K562 (cell line): Measurements from ENCODE around the gene XYLB. TPM values are rescaled to one million over a fixed set of nuclear protein-coding genes. Genes with fewer than 3 reads are reported as not detected.

ENCODE experiments used
- ARNT ChIP-seq, 2 experiments: fragments of 450-650 bp; IDR thresholded peaks; 2 replicates each; pipeline ENCODE4 v1.6.1; 2016; ENCODE audit warnings: mild to moderate bottlenecking in 1 of 2
- CTCF ChIP-seq, 3 experiments: IDR thresholded peaks in 2 of 3; conservative IDR thresholded peaks in 1 of 3; 2 replicates each; pipeline ENCODE4 v1.5.1; 2011 to 2012; ENCODE audit warnings: low read length in 3 of 3, mild to moderate bottlenecking in 3 of 3, control low read depth in 2 of 3, improper control_type of control experiment in 1 of 3, inconsistent platforms in 1 of 3, low read depth in 1 of 3, mixed read lengths in 1 of 3, moderate library complexity in 1 of 3; ENCODE audit not compliant: insufficient read depth in 2 of 3
- E4F1 ChIP-seq: fragments of 250-450 bp; sonication (Bioruptor Pico); IDR thresholded peaks from 2 replicates; pipeline ENCODE4 v1.5.0; 2021; ENCODE audit warnings: mild to moderate bottlenecking, borderline replicate concordance
- EHMT2 ChIP-seq: fragments of 450-650 bp; IDR thresholded peaks from 2 replicates; pipeline ENCODE4 v1.6.1; 2018; ENCODE audit warnings: antibody characterized with exemption
- GMEB1 ChIP-seq: fragments of 250-450 bp; sonication (Bioruptor Pico); IDR thresholded peaks from 2 replicates; pipeline ENCODE4 v1.4.0; 2020; ENCODE audit warnings: mild to moderate bottlenecking
- GTF2A2 ChIP-seq: IDR thresholded peaks from 2 replicates; pipeline ENCODE4 v1.6.1; 2016; ENCODE audit warnings: mild to moderate bottlenecking, missing genetic modification characterization, missing compliant biosample characterization
- MED1 ChIP-seq: sonication (generic); formaldehyde crosslinking; IDR thresholded peaks from 2 replicates; pipeline ENCODE4 v1.8.1; 2023; ENCODE audit warnings: missing genetic modification reagents, borderline replicate concordance
- NCOR1 ChIP-seq: fragments of 450-650 bp; IDR thresholded peaks from 2 replicates; pipeline ENCODE4 v1.6.1; 2016; ENCODE audit warnings: mild to moderate bottlenecking, moderate library complexity
- NKRF ChIP-seq: fragments of 450-650 bp; IDR thresholded peaks from 2 replicates; pipeline ENCODE4 v1.6.1; 2016; ENCODE audit warnings: borderline replicate concordance
- POLR2G ChIP-seq: fragments of 200-400 bp; formaldehyde crosslinking; IDR thresholded peaks from 2 replicates; pipeline ENCODE4 v1.6.1; 2017; ENCODE audit warnings: low read depth, mild to moderate bottlenecking, antibody characterized with exemption, low read length, moderate library complexity
- SMARCC2 ChIP-seq: fragments of 450-650 bp; IDR thresholded peaks from 2 replicates; pipeline ENCODE4 v1.6.1; 2017; ENCODE audit warnings: antibody characterized with exemption, moderate library complexity, mild to moderate bottlenecking, low read depth
- TAL1 ChIP-seq: fragments of 450-650 bp; IDR thresholded peaks from 2 replicates; pipeline ENCODE4 v1.6.1; 2016; ENCODE audit warnings: mild to moderate bottlenecking
- THRAP3 ChIP-seq: fragments of 450-650 bp; IDR thresholded peaks from 2 replicates; pipeline ENCODE4 v1.6.1; 2016; ENCODE audit warnings: mild to moderate bottlenecking, inconsistent platforms, borderline replicate concordance
- ZNF3 ChIP-seq: fragments of 250-450 bp; sonication (Bioruptor Pico); IDR thresholded peaks from 2 replicates; pipeline ENCODE4 v1.5.0; 2021; ENCODE audit warnings: mild to moderate bottlenecking, moderate library complexity
- ZNF717 ChIP-seq: fragments of 250-450 bp; sonication (Bioruptor Pico); IDR thresholded peaks from 2 replicates; pipeline ENCODE4 v1.5.0; 2021
- ZZZ3 ChIP-seq: fragments of 450-650 bp; IDR thresholded peaks from 2 replicates; pipeline ENCODE4 v1.6.1; 2016; ENCODE audit warnings: antibody characterized with exemption, mild to moderate bottlenecking, moderate library complexity
- polyA plus RNA-seq, 8 experiments: library from polyadenylated mRNA; depleted of rRNA in 4 of 8; stranded (reverse) in 5 of 8; unstranded in 3 of 8; fragments of >200 nt; fragmentation: Nextera tagmentation in 2 of 8; fragmentation: Illumina TruSeq in 1 of 8; extraction: Ambion mirVana in 2 of 8; extraction: Trizol in 1 of 8; gene quantifications; 2 replicates each; pipeline versions ENCODE4 v1.2.1 to v1.2.3, GENCODE V29; 2011 to 2014; ENCODE audit warnings: inconsistent platforms in 1 of 8, missing spikeins in 1 of 8
- total RNA-seq, 7 experiments: library from RNA; depleted of rRNA in 6 of 7; stranded (reverse); fragments of >200 nt in 6 of 7; fragmentation: Illumina TruSeq in 2 of 7; extraction: Trizol in 2 of 7; gene quantifications; 2 replicates each; pipeline versions ENCODE4 v1.2.1 to v1.2.3, GENCODE V29; 2011 to 2021; ENCODE audit warnings: low replicate concordance in 1 of 7
- TF ChIP-seq, protein P1 (sequence below): sonication (generic); formaldehyde crosslinking; IDR thresholded peaks from 2 replicates; pipeline ENCODE4 v1.9.0; 2022; ENCODE audit warnings: mild to moderate bottlenecking, missing genetic modification reagents

XYLB gene
- total and polyA plus RNA-seq, 9 of the 15 experiments (the other 6 are each of a cell fraction or from before 2014, with no cell fraction given): 4.0 to 20.2 (median 13.2) TPM

DNA sequence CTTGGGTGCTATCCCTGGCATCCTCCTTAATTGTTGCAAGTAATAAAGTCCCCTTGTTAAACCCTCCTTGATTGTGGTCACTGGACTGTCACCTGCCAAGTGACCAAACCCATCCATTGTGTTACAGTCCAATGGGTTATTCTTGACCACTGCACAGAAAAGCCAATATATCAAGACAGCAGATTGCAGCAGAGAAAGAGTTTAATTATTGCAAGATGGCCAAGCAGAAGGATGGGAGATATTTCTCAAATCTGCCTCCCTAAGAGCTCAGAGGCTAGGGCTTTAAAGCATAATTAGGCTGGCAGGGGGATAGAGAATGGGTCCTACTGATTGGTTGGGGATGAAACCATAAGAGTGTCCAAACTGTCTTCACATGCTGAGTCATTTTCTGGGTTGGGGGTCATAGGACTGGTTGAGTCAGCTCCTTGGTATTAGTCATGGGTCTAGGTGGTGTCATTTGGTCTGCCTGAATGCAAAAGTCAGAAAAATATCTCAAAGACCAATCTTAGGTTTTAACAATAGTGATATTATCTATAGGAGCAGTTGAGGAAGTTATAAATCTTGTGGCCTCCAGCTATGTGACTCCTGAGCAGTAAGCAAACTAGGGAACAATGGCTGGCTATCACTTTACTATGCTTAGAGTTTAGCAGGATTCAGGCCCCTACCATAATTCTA lies 19.1 kb upstream of the XYLB start (continued):
- TF ChIP-seq GMEB1 (CRISPR knock-in tag) (no peak), NKRF (no peak), EHMT2 (peak; percentile 86), GTF2A2 (tag) (no peak), ARNT (IDR thresholded peaks at IDR 0.05) (no peak), E4F1 (CRISPR knock-in tag) (no peak), ZZZ3 (no peak), NCOR1 (no peak), ZNF717 (no peak), TAL1 (no peak), MED1 (CRISPR knock-in tag) (no peak), THRAP3 (no peak), CTCF (IDR thresholded peaks at IDR 0.05 in 2 of 3, conservative IDR thresholded peaks at IDR 0.05 in 1 of 3; ENCODE audit: insufficient read depth in 2 of 3, low read depth in 1 of 3, low read length in 3 of 3) (no peak), ZNF3 (CRISPR knock-in tag) (no peak), SMARCC2 (peak; percentile 77; the same call in 1 of the 2 replicates), POLR2G (no peak)
- TF ChIP-seq, protein P1, sequence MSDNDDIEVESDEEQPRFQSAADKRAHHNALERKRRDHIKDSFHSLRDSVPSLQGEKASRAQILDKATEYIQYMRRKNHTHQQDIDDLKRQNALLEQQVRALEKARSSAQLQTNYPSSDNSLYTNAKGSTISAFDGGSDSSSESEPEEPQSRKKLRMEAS (CRISPR knock-in tag): no peak
